Measurements from ENCODE around the gene PITPNC1.

DNA sequence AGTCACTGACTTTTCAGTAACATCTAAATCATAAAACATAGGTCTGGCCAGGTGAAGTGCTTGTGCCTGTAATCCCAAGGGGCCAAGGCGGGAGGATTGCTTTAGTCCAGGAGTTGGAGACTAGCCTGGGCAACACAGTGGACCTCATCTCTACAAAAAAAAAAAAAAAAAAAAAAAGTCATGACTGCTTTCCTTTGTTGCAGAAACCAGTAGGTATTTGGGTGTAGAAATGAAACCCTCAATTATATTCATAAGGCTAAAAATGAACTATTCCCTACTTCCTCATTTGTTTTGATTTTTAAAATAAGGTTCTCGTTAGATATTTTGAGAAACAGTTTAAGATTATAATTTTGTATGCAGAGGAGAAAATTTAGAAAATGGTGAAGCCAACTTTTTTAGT is 26.0 kb downstream of the PITPNC1 start:
- no peak for TF ChIP-seq EZH2 (IDR thresholded peaks at IDR 0.05; ENCODE audit: insufficient read depth, poor library complexity, severe bottlenecking)
- TF ChIP-seq EZH2phosphoT487 (IDR thresholded peaks at IDR 0.05; ENCODE audit: insufficient read depth, low read depth), result no peak

All from GM23248 (cell line).